ENCODE results near the gene RAB3GAP2.

The RAB3GAP2 gene

GRCh38 chr1:220227393-220227792 is 44.9 kb downstream of the RAB3GAP2 start:
- in situ Hi-C loops (cut with HindIII; ENCODE audit: low sequenced_read_pairs), result no loop called here
- DNase-seq (ENCODE audit: low read depth, low spot score), result no peak
- H3K4me3 ChIP-seq (ENCODE audit: low read depth, low read length), result no peak overlapping the region
- TF ChIP-seq CTCF (IDR thresholded peaks at IDR 0.05; ENCODE audit: low read depth, low read length), result no peak

GRCh38 chr1:220226752-220227151 is 45.5 kb downstream of the RAB3GAP2 start:
- in situ Hi-C loops (cut with HindIII; ENCODE audit: low sequenced_read_pairs), result no loop called here
- no peak for DNase-seq (ENCODE audit: low read depth, low spot score)
- no peak overlapping the region for H3K4me3 ChIP-seq (ENCODE audit: low read depth, low read length)
- TF ChIP-seq CTCF (IDR thresholded peaks at IDR 0.05; ENCODE audit: low read depth, low read length), result no peak

- no peak for TF ChIP-seq CTCF (IDR thresholded peaks at IDR 0.05; ENCODE audit: low read depth, low read length)
- no peak for DNase-seq (ENCODE audit: low read depth, low spot score)
- H3K4me3 ChIP-seq (ENCODE audit: low read depth, low read length), result no peak overlapping the region
- in situ Hi-C loops (cut with HindIII; ENCODE audit: low sequenced_read_pairs), result no loop called here
Measured at GRCh38 chr1:220225957-220226356, 46.3 kb downstream of the RAB3GAP2 start.

GRCh38 chr1:220224611-220225124 is 47.6 kb downstream of the RAB3GAP2 start:
- in situ Hi-C loops (cut with HindIII; ENCODE audit: low sequenced_read_pairs), result no loop called here
- H3K4me3 ChIP-seq (ENCODE audit: low read depth, low read length), result no peak overlapping the region
- TF ChIP-seq CTCF (IDR thresholded peaks at IDR 0.05; ENCODE audit: low read depth, low read length), result no peak
- DNase-seq (ENCODE audit: low read depth, low spot score), result no peak

GRCh38 chr1:220224033-220224432 is 48.2 kb downstream of the RAB3GAP2 start:
- no peak for DNase-seq (ENCODE audit: low read depth, low spot score)
- in situ Hi-C loops (cut with HindIII; ENCODE audit: low sequenced_read_pairs), result no loop called here
- no peak for TF ChIP-seq CTCF (IDR thresholded peaks at IDR 0.05; ENCODE audit: low read depth, low read length)
- no peak overlapping the region for H3K4me3 ChIP-seq (ENCODE audit: low read depth, low read length)

- TF ChIP-seq CTCF (IDR thresholded peaks at IDR 0.05; ENCODE audit: low read depth, low read length), result no peak
- in situ Hi-C loops (cut with HindIII; ENCODE audit: low sequenced_read_pairs), result no loop called here
- no peak for DNase-seq (ENCODE audit: low read depth, low spot score)
- no peak overlapping the region for H3K4me3 ChIP-seq (ENCODE audit: low read depth, low read length)
Measured at GRCh38 chr1:220222939-220223338, 49.3 kb downstream of the RAB3GAP2 start.

- no peak for TF ChIP-seq CTCF (IDR thresholded peaks at IDR 0.05; ENCODE audit: low read depth, low read length)
- in situ Hi-C loops (cut with HindIII; ENCODE audit: low sequenced_read_pairs), result no loop called here
- no peak overlapping the region for H3K4me3 ChIP-seq (ENCODE audit: low read depth, low read length)
- no peak for DNase-seq (ENCODE audit: low read depth, low spot score)
Measured at GRCh38 chr1:220221670-220222069, 50.6 kb downstream of the RAB3GAP2 start.

All from astrocyte of the spinal cord (primary cell).